HG02885 (cell line): ENCODE measurements around the gene USP36.
A peak's percentile ranks its signal among the peaks of the same experiment; 100 is the strongest.
"Not testable (repeated sequence)": the region's sequence is repeated elsewhere in the genome, so short reads cannot be mapped to it uniquely, and the experiment has no call there.

Experiments
- ATAC-seq: cut with Tn5 transposase; IDR thresholded peaks from one replicate; pipeline ENCODE4 v1.9.1; 2021; ENCODE audit warnings: mild to moderate bottlenecking; ENCODE audit not compliant: unreplicated experiment, poor library complexity

Gene USP36

DNA sequence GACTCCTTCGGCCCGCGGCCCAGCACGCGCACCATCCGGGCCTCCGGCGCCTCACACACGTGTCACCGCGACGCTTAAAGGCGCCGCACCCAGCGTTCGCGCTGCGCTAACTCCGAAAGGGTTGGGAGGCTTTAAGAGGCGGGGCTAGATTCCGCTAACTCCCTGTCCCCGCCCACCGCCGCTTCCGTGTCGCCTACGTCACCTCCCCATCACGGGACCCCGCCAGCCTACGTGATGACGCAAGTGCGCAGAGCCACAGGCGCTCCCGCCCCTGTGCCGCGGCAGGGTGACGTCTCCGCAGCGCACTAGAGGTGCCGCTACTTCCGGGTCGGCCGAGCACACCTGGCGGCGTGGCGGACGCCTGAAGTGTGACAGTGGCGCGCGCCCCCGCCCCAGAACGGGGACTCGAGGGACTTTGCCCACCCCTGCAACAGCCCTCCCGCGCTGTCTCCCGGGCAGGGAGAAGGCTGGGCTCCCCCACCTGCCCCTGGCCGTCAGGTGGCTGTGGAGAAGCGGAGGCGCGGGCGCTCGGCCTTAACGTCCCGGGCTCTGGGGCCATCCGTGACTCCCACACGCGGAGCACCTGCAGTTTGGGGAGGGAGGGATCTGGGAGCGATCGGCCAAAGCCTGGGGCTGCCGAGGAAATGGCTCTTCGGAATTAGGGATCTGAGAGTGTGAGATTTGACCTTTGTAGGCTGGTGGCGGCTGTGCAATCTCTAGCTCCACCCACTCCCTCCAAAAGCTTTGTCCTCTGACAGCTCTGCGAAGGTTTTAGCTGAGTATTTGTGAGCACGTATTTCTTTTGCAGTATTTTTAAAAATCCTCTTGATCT, at the start of gene USP36:
USP36 (minus strand) TSS at position 35 of the 832 bp plus-strand sequence. CDS start 4,451 bp downstream, outside the sequence.
- peak; percentile 89 for ATAC-seq

GRCh38 chr17:78890096-78890495, 49.5 kb upstream of the USP36 start:
- ATAC-seq: not testable (repeated sequence)

- ATAC-seq: no peak
Measured at GRCh38 chr17:78889531-78889930, 48.9 kb upstream of the USP36 start.

- no peak for ATAC-seq
Measured at GRCh38 chr17:78888941-78889518, 48.4 kb upstream of the USP36 start.

DNA sequence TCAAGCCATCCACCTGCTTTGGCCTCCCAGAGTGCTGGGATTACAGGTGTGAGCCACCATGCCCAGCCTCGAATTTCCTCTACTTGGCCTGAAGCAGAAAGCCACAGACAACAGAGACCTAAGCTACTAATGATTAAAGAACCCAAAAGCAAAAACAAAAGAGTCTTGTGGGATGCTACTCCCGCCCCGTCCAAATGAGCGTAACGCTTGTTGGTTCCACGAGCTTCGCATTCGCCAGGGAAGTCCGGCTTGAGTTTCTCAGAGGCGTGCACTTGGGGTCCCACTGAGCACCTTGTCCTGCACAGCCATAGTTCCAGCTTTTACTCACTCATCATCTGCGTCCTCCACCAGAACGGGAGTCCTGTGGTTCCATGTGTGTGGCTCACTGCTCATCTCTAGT, 46.3 kb upstream of the USP36 start:
- ATAC-seq: no peak

- no peak for ATAC-seq
Measured at GRCh38 chr17:78885956-78886355, 45.3 kb upstream of the USP36 start.

DNA sequence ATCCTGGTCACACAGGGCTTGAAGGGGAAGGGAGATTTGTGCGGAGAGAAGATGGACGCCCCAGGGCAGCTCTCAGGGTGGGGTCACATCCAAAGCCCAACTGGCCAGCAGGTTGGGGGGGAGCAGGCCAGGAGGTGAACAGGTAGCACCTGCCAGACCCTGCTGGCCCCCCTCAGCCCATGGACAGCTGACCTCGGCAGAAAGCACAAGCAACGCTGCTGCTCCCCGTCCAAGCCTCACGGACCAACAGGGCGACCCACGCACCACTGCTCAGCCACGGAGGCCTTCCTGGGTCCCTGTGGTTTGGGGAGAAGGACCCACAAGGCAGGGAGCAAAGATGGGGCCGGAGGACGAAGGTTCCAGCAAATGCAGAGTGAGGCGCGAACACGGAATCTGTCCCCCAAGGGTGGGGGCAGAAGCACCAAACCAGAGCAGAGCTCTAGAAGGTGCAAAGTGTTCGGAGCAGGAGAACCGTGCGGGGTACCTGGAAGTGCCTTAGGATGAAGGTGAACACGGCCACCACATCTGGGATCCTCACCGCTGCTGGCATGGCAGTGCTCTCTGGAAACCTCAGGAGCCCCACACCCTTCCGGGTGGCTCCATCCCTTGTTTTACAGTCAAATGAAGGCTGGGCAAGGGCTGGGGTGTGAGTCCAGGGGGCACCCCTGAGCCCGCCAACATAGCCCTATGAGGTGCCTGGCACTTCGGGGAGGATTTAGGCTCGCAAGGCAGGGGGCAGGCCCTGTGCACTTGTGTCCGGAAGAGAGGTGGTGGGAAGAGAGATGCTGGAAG, 44.5 kb upstream of the USP36 start:
- no peak for ATAC-seq

GRCh38 chr17:78884148-78884825, 43.7 kb upstream of the USP36 start:
- no peak for ATAC-seq

DNA sequence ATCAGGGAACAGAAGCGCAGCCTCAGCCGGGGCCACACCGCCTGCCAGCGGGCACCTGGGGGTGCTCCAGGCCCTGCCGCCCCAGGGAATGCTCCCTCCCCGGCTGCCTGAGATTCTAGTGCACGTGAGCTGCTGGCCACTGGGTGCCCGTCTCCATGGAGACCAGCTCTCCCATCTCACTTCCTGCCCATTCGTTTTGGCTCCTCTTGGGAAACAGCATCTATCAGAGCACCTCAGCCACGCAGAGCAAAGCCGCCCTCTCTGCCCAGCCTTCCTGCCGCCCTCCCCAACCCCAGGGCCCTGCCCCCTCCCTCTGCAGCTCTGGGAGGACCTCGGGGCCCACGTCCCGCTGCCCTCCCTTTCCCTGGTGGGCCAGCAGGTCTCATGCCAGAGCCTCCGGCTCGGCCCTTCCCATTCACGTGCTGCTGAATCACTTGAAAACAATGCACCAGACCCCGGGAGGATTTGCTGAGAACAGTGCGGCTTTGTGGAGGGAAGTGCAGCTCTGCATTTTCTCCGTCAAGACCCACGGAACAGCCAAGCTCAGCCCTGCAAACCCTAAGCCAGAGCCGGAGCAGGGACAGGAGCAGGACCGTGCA, 43.0 kb upstream of the USP36 start:
- no peak for ATAC-seq

GRCh38 chr17:78883089-78883532, 42.5 kb upstream of the USP36 start:
- no peak for ATAC-seq

GRCh38 chr17:78882540-78883088, 42.0 kb upstream of the USP36 start:
- ATAC-seq: no peak

GRCh38 chr17:78879635-78880186, 39.1 kb upstream of the USP36 start:
- no peak for ATAC-seq

- ATAC-seq: no peak
Measured at GRCh38 chr17:78878871-78879527, 38.4 kb upstream of the USP36 start.

DNA sequence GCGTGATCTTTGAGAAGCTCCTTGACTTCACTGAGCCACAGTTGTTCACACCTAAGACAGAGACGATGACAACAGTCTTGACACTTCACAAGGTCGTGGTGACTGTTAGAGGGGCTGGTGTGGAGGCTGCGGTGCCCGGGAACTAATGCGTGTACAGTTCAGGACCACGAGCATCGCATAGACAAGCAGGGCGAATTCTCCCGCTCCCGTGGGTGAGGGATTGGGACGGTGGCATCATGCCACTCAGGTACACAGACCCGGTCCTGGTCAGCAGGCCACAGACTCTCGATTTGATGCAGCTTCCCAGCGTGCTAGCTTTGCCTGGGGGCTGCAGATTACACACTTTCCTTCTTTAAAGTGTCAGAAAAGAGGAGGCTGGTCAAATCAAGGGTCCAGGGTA, 37.6 kb upstream of the USP36 start:
- no peak for ATAC-seq

GRCh38 chr17:78876954-78877517, 36.4 kb upstream of the USP36 start:
- not testable (repeated sequence) for ATAC-seq

GRCh38 chr17:78876094-78876597, 35.5 kb upstream of the USP36 start:
- no peak for ATAC-seq

- ATAC-seq: no peak
Measured at GRCh38 chr17:78875363-78876093, 34.9 kb upstream of the USP36 start.
